H9 (cell line): ENCODE data around the gene RUNX2. TPM values are rescaled to one million over a fixed set of nuclear protein-coding genes. Genes with fewer than 3 reads are reported as not detected.
A peak's percentile ranks its signal among the peaks of the same experiment; 100 is the strongest.

Source experiments
- DNase-seq: peaks from one replicate; pipeline ENCODE4 v3.0.0-alpha.2; 2017
- H2AFZ ChIP-seq: one replicate; pipeline ENCODE4 v1.6.1; 2013; ENCODE audit warnings: mild to moderate bottlenecking, low read length, control low read depth, moderate library complexity
- H2AK5ac ChIP-seq: 2 replicates; pipeline ENCODE4 v1.6.1; 2013; ENCODE audit warnings: low read length, control low read depth, mixed read lengths; ENCODE audit not compliant: insufficient read length
- H2BK120ac ChIP-seq: one replicate; pipeline ENCODE4 v1.6.1; 2013; ENCODE audit warnings: low read depth, mild to moderate bottlenecking, low read length, control low read depth, inconsistent platforms; ENCODE audit not compliant: poor library complexity, severe bottlenecking
- H2BK12ac ChIP-seq: 2 replicates; pipeline ENCODE4 v1.6.1; 2013; ENCODE audit warnings: low read length, control low read depth, mixed read lengths, low read depth; ENCODE audit not compliant: insufficient read length
- H2BK15ac ChIP-seq: 2 replicates; pipeline ENCODE4 v1.6.1; 2013; ENCODE audit warnings: low read depth, low read length, control low read depth
- H2BK20ac ChIP-seq: one replicate; pipeline ENCODE4 v1.6.1; 2013; ENCODE audit warnings: low read depth, mild to moderate bottlenecking, low read length, control low read depth, inconsistent platforms; ENCODE audit not compliant: poor library complexity, severe bottlenecking
- H2BK5ac ChIP-seq: 2 replicates; pipeline ENCODE4 v1.6.1; 2013; ENCODE audit warnings: low read length, control low read depth, mixed read lengths; ENCODE audit not compliant: insufficient read length
- H3K14ac ChIP-seq: 2 replicates; pipeline ENCODE4 v1.6.1; 2013; ENCODE audit warnings: low read length, control low read depth; ENCODE audit not compliant: insufficient read depth
- H3K18ac ChIP-seq: 2 replicates; pipeline ENCODE4 v1.6.1; 2013; ENCODE audit warnings: low read depth, mild to moderate bottlenecking, mixed read lengths, low read length, control low read depth; ENCODE audit not compliant: insufficient read length
- H3K23ac ChIP-seq: 2 replicates; pipeline ENCODE4 v1.6.1; 2013; ENCODE audit warnings: low read length, control low read depth, mixed read lengths, low read depth; ENCODE audit not compliant: insufficient read length
- H3K23me2 ChIP-seq: 2 replicates; pipeline ENCODE4 v1.6.1; 2013; ENCODE audit warnings: low read depth, mild to moderate bottlenecking, mixed read lengths, low read length, control low read depth; ENCODE audit not compliant: insufficient read length, poor library complexity, severe bottlenecking
- H3K27ac ChIP-seq: 2 replicates; pipeline ENCODE4 v1.5.1; 2013; ENCODE audit warnings: low read length, control low read depth, mixed read lengths, low read depth; ENCODE audit not compliant: insufficient read length
- H3K27me3 ChIP-seq: 2 replicates; pipeline ENCODE4 v1.6.1; 2013; ENCODE audit warnings: low read length, control low read depth, inconsistent platforms; ENCODE audit not compliant: insufficient read depth
- H3K4ac ChIP-seq: 2 replicates; pipeline ENCODE4 v1.6.1; 2013; ENCODE audit warnings: low read depth, mild to moderate bottlenecking, control low read depth, inconsistent platforms, low read length, moderate library complexity
- H3K4me1 ChIP-seq: 2 replicates; pipeline ENCODE4 v1.6.1; 2013; ENCODE audit warnings: low read length, control low read depth, inconsistent platforms; ENCODE audit not compliant: insufficient read depth
- H3K4me2 ChIP-seq: 2 replicates; pipeline ENCODE4 v1.6.1; 2013; ENCODE audit warnings: low read length, control low read depth, mixed read lengths; ENCODE audit not compliant: insufficient read length, insufficient read depth
- H3K56ac ChIP-seq: 2 replicates; pipeline ENCODE4 v1.6.1; 2013; ENCODE audit warnings: low read depth, mild to moderate bottlenecking, mixed read lengths, low read length, control low read depth; ENCODE audit not compliant: insufficient read length
- H3K79me1 ChIP-seq: 2 replicates; pipeline ENCODE4 v1.6.1; 2013; ENCODE audit warnings: low read depth, mild to moderate bottlenecking, moderate library complexity, low read length, control low read depth, inconsistent platforms; ENCODE audit not compliant: insufficient read depth, poor library complexity, severe bottlenecking
- H3K79me2 ChIP-seq: 2 replicates; pipeline ENCODE4 v1.6.1; 2013; ENCODE audit warnings: low read length, control low read depth, inconsistent platforms; ENCODE audit not compliant: insufficient read depth
- H3K9ac ChIP-seq: 2 replicates; pipeline ENCODE4 v1.6.1; 2013; ENCODE audit warnings: low read length, control low read depth, mixed read lengths; ENCODE audit not compliant: insufficient read length; ENCODE audit errors: extremely low read depth
- H3K9me3 ChIP-seq: one replicate; pipeline ENCODE4 v1.6.1; 2013; ENCODE audit warnings: low read depth, low read length, inconsistent platforms; ENCODE audit not compliant: control insufficient read depth
- H3T11ph ChIP-seq: one replicate; pipeline ENCODE4 v1.6.1; 2013; ENCODE audit warnings: mild to moderate bottlenecking, low read length, control low read depth, inconsistent platforms
- H4K20me1 ChIP-seq: one replicate; pipeline ENCODE4 v1.6.1; 2013; ENCODE audit not compliant: control insufficient read depth, insufficient read length, insufficient read depth
- H4K5ac ChIP-seq: 2 replicates; pipeline ENCODE4 v1.6.1; 2013; ENCODE audit warnings: low read depth, mild to moderate bottlenecking, mixed read lengths, low read length, control low read depth; ENCODE audit not compliant: insufficient read length
- H4K8ac ChIP-seq: replicated peaks from 2 replicates; pipeline ENCODE4 v1.6.1; 2013; ENCODE audit warnings: low read length, control low read depth, mixed read lengths, low read depth; ENCODE audit not compliant: insufficient read length
- H4K91ac ChIP-seq: 2 replicates; pipeline ENCODE4 v1.6.1; 2013; ENCODE audit warnings: low read depth, mild to moderate bottlenecking, moderate library complexity, mixed read lengths, low read length, control low read depth; ENCODE audit not compliant: insufficient read length
- H3K27ac Mint-ChIP-seq, 3 experiments: 2 replicates in 2 of 3; 3 replicates in 1 of 3; pipeline ENCODE4 v1.8.0; 2020 to 2021; ENCODE audit warnings: mixed read lengths in 3 of 3, mild to moderate bottlenecking in 1 of 3, moderate library complexity in 1 of 3
- H3K27me3 Mint-ChIP-seq: 2 replicates; pipeline ENCODE4 v1.8.0; 2021; ENCODE audit warnings: low read depth, mild to moderate bottlenecking, moderate library complexity, mixed read lengths
- H3K36me3 Mint-ChIP-seq, 3 experiments: 2 replicates in 2 of 3; 3 replicates in 1 of 3; pipeline ENCODE4 v1.8.0; 2020 to 2021; ENCODE audit warnings: low read depth in 3 of 3, mixed read lengths in 3 of 3; ENCODE audit not compliant: insufficient read depth in 1 of 3
- H3K4me1 Mint-ChIP-seq, 2 experiments: 2 replicates each; pipeline ENCODE4 v1.8.0; 2020; ENCODE audit warnings: mixed read lengths in 2 of 2
- H3K4me3 Mint-ChIP-seq, 2 experiments: 2 replicates in 1 of 2; 3 replicates in 1 of 2; pipeline ENCODE4 v1.8.0; 2020 to 2021; ENCODE audit warnings: mild to moderate bottlenecking in 2 of 2, mixed read lengths in 2 of 2, moderate library complexity in 1 of 2
- H3K9me3 Mint-ChIP-seq, 2 experiments: 2 replicates in 1 of 2; 3 replicates in 1 of 2; pipeline ENCODE4 v1.8.0; 2020; ENCODE audit warnings: mild to moderate bottlenecking in 2 of 2, mixed read lengths in 2 of 2, moderate library complexity in 1 of 2
- CTCF ChIP-seq: fragments of 200-600 bp; sonication (generic); conservative IDR thresholded peaks from 3 replicates; pipeline ENCODE4 v1.8.0; 2021; ENCODE audit warnings: antibody characterized with exemption, mild to moderate bottlenecking
- WGBS: extraction: QIAGEN DNeasy Blood & Tissue Kit; methylation state at CpG from one replicate; pipeline ENCODE4 v1.1.7; 2013; ENCODE audit warnings: missing lambda C conversion rate, low lambda C conversion rate, mixed read lengths; ENCODE audit not compliant: insufficient read length; ENCODE audit errors: extremely low coverage; 5-methylcytosine and 5-hydroxymethylcytosine counted together
- total RNA-seq: library from RNA; stranded (reverse); gene quantifications from 2 replicates; pipeline ENCODE4 v1.2.1, GENCODE V29; 2021

The RUNX2 gene
- total RNA-seq, 1 experiment from 2014 or later = 0.15 TPM

GRCh38 chr6:45648262-45648620, 320.1 kb downstream of the RUNX2 start:
- no peak overlapping the region for H2AFZ ChIP-seq
- H3K23ac ChIP-seq = no peak overlapping the region
- no peak overlapping the region for H4K8ac ChIP-seq
- no peak overlapping the region for H4K5ac ChIP-seq
- H3K79me2 ChIP-seq = no peaks in the 10 kb centered on the region
- no peak overlapping the region for H3T11ph ChIP-seq
- no peak overlapping the region for H3K56ac ChIP-seq
- H3K4me1 Mint-ChIP-seq = peaks cover 27% of the 10 kb centered on the region in 2 experiments
- no peak overlapping the region for H3K4ac ChIP-seq
- H3K79me1 ChIP-seq = no peaks in the 10 kb centered on the region
- no peak overlapping the region for H3K14ac ChIP-seq
- no peaks in the 10 kb centered on the region for H3K9me3 ChIP-seq
- peaks cover 0 to 3% (median 0%) of the 10 kb centered on the region in 3 experiments; a peak in 3 of 7 replicates for H3K36me3 Mint-ChIP-seq
- no peak overlapping the region for H2BK12ac ChIP-seq
- no peak overlapping the region for H2BK20ac ChIP-seq
- H4K91ac ChIP-seq = no peak overlapping the region
- H2AK5ac ChIP-seq = no peak overlapping the region
- no peak overlapping the region for H3K27ac ChIP-seq
- H3K9me3 Mint-ChIP-seq = peaks cover 11 to 15% of the 10 kb centered on the region in 2 experiments
- no peak overlapping the region for H2BK15ac ChIP-seq
- WGBS = no CpG with 5 or more reads among the region's 5 CpGs
- H3K4me1 ChIP-seq = peaks cover 5% of the 10 kb centered on the region; the same call in 1 of the 2 replicates
- H2BK5ac ChIP-seq = no peak overlapping the region
- no peak for DNase-seq
- no peak overlapping the region for H3K18ac ChIP-seq
- no peak overlapping the region for H2BK120ac ChIP-seq
- H3K23me2 ChIP-seq = no peaks in the 10 kb centered on the region
- no peak overlapping the region for H3K4me2 ChIP-seq
- no peak for TF ChIP-seq CTCF
- H3K9ac ChIP-seq = no peak overlapping the region
- H4K20me1 ChIP-seq = no peaks in the 10 kb centered on the region
- peaks cover 24% of the 10 kb centered on the region for H3K27me3 Mint-ChIP-seq
- H3K4me3 Mint-ChIP-seq = no peak overlapping the region
- no peaks in the 10 kb centered on the region; the same call in 1 of the 2 replicates for H3K27me3 ChIP-seq
- H3K27ac Mint-ChIP-seq = peak overlapping the region in 1 of 3 experiments; percentile 52; a peak in 1 of 7 replicates
